ENCODE measurements around the gene CD248.

CD248 gene

GRCh38 chr11:66340596-66341501 is 24.0 kb upstream of the CD248 start:
- DNase-seq: no peak

- DNase-seq: no peak
Measured at GRCh38 chr11:66339686-66340483, 23.0 kb upstream of the CD248 start.

GRCh38 chr11:66339162-66339675 is 22.4 kb upstream of the CD248 start:
- no peak for DNase-seq

DNA sequence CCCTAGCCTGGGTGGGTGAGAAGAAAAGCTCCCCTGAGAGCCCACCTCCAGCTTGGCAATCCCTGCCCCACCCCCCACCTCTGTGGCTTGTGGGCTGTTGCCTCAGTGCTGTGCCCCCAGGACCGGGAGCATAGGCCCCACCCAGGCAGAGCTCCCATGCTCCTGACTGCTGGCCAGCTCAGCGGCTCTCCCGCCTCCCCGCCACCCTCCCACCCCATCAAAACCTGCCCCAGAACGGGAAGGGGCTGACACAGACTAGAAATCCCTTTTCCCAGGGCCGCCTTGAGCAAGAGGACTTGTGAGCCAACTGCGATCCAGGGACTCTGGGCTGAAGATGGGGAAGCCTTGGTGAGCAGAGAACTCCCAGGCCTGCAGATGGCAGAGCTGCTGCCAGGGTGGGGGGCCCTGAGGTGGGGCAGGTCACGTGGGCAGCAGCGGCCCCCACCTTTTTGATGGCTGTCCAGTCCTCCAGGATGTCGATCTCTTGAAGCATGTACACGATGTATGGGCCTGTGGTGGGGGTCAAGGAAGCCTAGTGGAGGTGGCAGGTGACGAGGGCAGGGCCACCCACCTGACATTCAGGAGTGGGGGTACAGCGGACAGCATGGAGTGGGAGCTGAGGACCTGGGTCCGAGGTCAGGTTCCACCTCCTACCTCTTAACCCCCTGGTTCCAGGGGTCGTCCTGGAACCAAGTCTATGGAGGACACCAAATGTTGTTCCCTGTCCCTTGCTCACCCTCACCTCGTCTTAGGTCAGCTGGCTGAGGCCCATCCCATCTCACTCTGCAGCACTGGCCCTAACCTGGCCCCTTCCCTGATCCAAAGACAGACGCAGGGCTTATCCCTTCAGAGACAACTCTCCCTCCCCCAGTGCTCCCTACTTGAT is 21.7 kb upstream of the CD248 start:
- no peak for DNase-seq

DNA sequence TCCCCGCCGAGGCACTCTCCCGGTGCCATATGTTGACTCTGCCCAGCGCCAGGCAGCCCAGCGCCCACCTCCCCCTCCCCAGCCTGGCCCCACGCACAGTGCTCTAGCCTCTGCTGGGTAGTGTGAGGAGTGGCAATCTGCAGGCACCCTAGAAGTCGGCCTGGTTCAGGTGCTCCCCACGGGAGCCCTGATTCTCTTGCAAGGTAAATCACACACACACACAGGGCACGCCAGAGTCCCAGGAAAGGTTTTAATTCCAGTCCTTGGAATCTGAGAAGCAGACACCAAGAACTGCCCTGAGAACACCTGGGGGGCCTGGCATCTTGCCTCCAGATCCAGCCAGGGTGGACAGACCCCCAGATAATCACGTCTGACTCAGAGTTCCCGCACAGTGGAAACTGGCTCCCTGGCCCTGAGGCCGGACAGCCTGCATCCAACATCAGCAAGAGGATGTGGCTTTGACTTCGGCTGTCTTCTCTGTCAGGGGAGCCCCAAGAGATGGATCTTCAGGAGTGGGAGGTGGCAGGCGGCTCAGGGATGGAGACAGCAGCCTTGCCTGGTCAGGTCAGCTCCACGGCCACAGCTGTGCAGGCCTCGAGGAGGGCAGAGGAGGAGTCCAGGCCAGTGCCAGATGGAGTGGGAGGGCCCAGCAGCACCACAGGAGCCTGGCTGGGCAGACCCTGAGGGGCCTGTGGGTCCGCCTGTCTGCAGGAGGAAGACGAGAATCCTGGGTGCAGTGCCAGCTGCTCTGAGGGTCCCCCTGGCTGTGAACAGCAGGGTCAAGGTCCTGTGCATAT is 20.5 kb upstream of the CD248 start:
- DNase-seq: no peak

- DNase-seq: peak; percentile 61
Measured at GRCh38 chr11:66336234-66337102, 19.6 kb upstream of the CD248 start, which contains the start of gene RIN1. Gene RIN1 (minus strand): TSS chr11:66336434. CDS start chr11:66336402, 32 bp downstream.

DNA sequence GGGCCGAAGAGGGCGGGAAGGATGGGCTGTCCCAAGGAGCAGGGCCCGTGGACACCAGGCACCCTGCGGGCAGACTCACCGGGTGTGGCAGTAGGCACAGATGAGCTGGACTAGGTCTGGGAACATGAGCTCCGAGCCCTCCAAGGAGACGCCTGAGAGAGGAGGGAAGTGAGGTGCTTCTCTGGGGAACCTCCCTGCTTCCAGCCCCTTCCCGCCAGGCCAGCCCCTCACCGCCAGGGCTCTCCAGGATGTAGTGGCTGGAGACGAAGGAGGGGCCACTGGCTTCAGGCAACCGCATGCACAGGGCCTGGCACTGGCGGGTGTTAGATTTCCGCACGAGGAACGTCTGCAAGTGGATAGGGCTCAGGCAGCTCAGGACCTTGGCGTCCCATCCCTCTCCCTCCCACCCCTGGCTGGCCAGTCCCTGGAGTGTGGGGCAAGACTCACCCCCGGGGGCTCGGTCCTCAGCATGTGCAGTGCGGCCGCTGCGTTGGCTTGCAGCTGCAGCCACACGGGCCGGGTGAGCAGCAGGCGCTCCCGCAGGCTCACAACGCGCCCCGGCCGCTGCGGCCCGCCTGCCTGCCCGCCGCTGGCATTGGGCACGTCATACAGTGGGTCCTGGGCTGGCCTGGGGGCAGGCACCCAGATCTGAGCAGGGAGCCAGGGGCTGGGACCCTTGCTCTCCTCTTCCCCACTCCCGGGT is 18.8 kb upstream of the CD248 start:
- DNase-seq: no peak

DNA sequence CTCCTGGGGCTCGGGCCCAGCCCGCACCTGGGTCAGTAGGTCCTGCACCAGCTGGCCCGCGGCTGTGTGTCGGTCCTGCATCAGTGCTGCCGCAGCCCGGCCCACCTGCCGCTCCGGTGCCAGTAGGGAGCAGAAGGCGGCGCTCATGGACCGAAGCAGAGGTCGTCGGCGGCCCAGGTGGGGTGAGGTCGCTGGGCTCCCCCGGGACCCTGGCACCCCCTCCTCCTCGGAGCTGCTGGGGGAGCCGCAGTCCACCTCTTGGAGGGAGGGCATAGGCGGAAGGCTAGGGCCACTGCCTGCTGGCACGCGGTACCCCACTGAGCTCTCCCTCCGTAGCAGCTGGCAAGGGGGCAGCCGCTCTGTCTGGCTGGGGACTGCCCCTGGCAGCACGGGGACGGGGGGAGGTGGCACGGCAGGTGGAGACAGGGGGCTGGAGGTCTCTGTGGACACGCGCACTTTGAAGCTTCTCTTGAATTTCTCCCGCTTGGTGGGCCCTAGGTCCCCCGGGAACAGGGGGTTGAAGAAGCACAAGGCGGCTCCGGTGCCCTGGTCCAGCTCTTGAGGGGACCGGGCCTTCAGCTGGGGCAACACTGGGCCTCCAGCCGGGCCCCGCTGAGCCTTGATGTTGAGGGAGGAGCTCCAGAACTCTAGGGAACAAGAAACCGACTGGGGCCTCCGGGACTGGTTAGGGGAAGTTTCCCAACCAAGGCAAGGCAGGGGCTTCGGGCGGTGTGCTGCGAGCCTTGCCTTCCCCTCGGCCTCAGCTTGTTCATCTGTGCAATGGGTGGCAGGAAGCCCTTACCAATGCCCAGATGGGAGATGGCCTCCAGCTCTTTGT is 18.0 kb upstream of the CD248 start:
- no peak for DNase-seq

- DNase-seq: no peak
Measured at GRCh38 chr11:66333896-66334604, 17.2 kb upstream of the CD248 start.

GRCh38 chr11:66333220-66333877 is 16.5 kb upstream of the CD248 start:
- DNase-seq: no peak

DNA sequence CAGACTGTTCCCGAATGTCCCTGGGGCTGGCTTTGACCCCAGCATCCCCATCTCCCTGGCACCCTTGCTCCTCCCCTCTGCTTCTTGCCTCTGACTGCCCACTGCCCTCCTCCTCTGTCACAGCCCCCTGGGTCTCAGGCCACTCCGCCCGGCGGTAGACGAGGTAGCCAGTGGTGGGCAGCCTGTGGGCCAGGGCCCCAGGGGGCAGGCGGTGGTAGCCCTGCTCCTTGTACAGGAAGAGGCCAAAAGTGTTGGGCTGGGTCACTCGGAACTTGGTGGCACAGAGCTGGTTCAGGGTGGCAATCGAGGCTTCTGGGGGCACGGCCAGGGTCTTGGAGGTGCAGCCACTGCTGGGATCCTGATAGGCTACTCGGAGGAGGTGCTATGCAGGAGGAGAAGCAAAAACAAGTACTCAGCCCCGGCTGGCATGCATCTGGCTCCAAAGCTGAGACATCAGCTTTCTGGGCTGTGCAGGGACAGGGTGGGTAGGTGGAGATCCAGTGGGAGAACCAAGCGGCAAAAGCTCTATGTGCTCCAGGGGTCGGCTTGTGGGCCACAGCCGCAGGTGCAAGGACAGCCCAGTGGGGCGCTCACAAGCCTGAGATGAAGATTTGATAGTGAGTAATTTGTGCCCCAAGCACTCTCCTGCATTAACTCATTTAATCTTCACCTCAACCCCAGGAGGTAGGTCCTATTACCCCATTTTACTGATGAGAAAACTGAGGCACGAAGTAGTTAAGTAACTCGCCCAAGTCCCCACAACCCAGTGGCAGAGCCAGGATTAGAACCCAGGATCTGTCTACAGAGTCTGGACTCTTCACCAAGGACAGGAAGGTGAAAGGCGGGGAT is 15.8 kb upstream of the CD248 start:
- DNase-seq: no peak

- no peak for DNase-seq
Measured at GRCh38 chr11:66331542-66332370, 14.9 kb upstream of the CD248 start.

DNA sequence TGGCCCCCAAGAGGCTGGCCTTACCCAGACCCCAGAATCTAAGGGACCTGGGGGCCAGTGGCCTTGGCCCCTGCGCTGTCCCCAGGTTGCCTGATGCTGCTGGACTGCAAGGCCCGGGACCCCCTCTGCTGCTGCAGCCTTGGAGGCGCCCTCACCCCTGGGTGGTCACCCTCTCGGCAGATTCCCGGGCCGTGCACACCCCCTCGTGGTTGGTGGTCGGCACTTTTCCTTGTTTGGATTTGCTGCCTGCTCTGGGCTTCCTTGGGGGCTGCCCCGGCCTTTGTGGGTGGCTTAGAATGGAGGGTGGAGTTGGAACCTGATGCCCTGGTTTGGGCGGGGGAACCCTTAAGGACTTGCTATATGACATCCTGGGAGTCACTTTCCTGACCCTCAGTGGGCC is 14.1 kb upstream of the CD248 start:
- DNase-seq: no peak

- no peak for DNase-seq
Measured at GRCh38 chr11:66329165-66329673, 12.4 kb upstream of the CD248 start.

DNA sequence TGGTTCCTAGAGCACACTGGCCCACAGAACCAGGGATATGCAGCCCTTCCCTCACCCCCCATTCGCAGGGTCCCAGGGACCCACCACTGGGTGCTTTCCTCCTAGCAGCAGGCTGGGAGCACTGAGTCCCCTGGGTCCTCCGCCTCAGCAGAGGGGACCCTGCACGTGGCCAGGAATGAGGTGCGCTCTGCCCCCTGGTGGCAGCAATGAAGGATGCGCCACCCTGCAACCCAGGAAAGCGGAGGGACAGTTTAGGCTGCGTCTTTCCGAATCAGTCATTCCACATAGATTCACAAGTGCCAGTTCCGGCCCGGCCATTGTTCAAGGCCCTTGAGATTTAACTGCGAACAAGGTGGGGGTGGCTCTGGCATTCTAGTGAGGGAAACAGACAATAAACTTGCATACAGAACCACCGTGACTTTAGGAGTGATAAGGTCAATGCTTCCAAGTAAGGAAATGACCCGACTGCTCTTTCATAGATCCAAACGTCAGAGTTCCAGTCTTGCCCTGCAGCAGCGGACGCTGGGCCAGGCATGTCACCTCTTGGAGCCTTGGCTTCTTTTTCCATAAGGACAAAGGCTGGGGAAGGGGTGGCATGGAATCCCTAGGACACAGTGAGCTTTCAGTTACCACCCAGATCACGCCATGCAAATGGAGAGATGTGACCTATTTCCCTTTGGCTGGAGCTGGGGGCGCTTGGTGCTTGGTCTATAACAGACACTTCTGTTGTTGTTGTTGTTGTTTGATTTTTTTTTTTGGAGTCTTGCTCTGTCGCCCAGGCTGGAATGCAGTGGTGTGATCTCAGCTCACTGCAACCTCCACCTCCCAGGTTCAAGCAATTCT is 11.7 kb upstream of the CD248 start:
- DNase-seq: peak; percentile 81

Data from CD4-positive, alpha-beta T cell treated with Interferon gamma for 1 hour (primary cell).